Stimulated activated CD8-positive, alpha-beta memory T cell treated with anti-CD3 and anti-CD28 coated beads, Interleukin-12 subunit alpha, Interleukin-12 subunit beta, amount 100 ng/mL, for 4 hours (primary cell): Measurements from ENCODE around the gene METTL15.
"Not testable (repeated sequence)": the region's sequence is repeated elsewhere in the genome, so short reads cannot be mapped to it uniquely, and the experiment has no call there.

Experiments used
- DNase-seq: peaks from one replicate; pipeline ENCODE4 v3.0.0-alpha.2; 2020; ENCODE audit warnings: low read depth

Gene METTL15

DNA sequence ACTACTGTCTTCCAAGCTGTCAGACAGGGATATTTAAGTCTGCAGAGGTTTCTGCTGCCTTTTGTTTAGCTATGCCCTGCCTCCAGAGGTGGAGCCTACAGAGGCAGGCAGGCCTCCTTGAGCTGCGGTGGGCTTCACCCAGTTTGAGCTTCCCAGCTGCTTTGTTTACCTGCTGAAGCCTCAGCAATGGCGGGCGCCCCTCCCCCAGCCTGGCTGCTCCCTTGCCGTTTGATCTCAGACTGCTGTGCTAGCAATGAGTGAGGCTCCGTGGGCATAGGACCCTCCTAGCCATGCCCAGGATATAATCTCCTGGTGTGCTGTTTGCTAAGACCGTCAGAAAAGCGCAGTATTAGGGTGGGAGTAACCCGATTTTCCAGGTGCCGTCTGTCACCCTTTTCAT is 113.9 kb downstream of the METTL15 start:
- DNase-seq, result not testable (repeated sequence)

DNA sequence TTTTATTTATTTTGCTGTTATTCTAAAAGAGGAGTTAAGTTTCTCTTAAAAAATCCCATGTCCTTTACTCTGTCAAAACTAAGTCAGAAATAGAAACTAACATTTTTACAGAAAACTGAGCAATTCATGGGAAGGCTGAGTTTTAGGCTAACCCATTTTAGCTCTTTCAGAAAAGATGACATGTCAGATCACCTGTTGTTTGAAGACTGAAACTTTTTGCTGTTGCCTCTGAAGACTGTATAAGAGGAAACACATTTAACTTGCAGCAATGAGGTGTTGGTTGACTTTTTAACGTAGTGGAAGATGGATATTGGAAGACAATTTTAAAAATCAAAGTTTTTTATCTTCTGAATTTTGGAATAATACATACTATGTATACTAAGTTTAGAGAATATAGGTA is 115.4 kb downstream of the METTL15 start:
- DNase-seq, result no peak

DNA sequence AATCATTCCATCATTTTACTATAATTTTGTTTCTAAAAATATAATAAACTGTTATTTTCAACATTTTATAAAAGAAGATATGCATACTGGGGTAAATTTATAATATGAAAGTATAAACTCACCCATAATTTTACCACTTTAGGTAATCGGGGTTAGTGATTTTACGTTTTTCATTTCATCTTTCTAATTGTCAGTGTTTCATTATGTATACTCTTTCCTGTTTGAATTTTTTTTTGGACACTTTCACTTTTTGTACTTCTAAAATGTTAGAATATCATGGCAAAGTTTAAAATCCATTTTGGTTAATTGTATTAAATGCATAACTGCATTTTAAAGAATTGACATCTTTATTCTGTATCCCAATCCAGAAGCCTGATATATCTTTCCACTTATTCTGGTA is 115.8 kb downstream of the METTL15 start:
- no peak for DNase-seq

DNA sequence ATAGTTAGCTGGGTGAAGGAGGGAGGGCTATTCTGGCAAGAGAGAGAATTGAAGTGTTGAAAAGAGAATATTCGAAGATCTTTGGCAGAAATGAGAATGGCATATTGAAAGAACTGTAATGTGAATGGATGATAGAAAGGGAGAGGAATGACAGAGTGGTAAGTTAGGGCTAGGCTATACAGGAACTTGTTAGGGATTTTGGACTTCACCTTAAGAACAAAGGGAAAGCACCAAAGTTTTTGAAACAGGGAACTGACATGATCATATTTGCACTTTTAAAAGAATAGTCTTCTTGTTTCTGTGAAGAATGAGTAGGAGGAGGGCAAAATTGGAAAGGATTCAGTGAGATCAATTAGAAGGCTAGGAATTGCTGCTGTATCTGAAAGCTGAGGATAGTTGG is 119.3 kb downstream of the METTL15 start:
- DNase-seq, result no peak

DNA sequence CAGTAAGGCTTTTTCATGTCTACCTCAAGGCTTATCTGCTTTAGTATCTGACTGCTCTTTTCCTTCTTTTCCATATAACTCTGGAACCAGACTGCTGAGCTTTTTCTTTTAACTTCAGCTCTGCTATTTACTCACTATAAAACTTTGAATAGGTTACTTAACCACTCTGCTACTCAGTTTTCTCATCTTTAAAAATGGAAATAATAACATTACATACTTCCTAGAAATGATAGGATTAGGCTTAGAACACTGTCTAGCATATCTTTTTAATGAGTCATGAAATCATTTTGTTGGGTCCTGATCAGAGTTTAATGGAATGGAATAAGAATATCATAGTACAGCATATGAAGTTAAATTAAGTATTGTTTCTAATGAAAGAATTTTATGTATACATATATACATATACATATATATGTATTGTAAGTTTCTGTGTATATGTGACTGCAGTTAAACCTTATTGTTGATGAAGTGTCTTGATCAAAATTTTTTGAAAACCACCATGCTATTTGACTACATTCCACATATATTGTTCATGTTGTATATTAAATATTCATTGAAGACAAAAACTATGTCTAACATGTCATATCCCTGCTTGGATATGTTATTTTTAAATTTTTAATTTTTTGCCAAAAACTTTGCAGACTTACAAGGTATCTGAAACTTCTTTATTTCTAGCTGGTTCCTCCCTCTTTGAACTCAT is 120.2 kb downstream of the METTL15 start:
- no peak for DNase-seq

DNA sequence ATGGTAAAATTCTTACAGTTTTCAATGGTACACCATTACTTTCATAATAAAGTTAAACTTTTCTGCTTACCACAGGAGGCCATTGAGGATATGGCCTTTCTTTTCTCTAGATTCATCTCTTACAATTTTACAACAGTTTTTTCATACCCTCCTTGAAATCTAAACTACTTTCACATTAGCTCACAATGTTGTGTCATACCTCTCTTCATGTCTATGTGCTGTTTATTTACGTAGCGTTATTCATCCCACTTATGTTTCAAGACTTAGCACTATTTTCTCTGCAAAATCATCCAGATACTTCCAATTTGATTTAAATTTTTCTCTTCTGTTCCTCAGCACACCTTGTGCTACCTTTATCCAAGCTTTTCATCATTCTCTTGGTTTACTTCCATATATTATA is 123.3 kb downstream of the METTL15 start:
- DNase-seq, result no peak

DNA sequence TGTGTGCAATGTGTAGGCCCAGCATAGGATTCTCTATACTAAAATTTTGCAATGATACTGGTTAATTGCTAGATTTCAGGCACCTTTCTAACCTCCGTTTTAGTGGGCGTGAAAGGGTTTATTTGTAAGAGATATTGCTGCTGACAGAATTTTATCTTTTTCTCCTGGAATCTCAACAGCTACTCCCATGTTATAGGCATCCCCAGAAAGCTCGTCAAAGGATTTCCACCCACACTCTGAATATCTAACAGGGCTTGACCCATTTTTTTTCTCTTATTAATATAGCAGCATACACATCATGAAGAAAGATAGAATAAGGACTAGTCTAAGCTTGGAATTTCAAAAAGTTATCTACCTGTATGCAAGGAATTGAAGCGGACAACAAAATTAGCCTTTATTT is 124.5 kb downstream of the METTL15 start:
- no peak for DNase-seq

DNA sequence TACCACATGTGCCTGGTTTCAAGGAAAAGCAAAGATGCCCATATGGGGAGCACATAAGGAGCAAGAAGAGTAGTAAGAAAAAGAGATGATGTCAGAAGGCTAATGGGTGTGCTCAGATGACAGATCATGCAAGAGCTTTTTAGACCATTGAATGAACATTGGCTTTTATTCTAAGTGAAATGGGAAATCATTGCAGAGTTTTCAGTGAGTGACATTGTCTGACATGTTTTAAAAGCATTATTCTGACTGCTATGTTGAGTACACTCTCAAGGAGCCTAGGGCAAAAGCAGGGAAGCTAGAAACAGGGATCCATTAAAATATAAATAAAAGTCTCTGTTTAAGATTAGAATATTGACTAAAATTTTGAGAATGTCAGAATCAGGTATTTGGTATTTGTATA is 133.6 kb downstream of the METTL15 start:
- no peak for DNase-seq

DNA sequence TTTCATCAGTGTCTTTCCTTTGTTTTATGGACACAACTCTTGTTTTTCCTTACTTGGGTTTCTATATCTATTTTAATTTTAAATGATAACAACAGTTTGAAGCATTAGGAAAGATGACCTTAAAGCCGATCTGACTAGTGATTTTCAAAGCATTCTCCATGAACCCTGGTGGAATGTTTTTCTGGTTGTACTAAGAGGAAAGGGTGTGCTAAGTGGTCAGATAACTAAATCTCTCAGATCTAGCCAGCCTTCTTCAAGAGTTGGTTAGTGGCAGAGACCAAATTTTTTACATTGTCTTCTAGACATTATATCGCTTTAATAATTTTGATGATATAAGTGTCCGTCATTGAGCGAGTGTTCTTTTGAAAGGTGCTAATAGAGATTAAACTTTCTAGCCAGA is 134.4 kb downstream of the METTL15 start:
- DNase-seq, result no peak

DNA sequence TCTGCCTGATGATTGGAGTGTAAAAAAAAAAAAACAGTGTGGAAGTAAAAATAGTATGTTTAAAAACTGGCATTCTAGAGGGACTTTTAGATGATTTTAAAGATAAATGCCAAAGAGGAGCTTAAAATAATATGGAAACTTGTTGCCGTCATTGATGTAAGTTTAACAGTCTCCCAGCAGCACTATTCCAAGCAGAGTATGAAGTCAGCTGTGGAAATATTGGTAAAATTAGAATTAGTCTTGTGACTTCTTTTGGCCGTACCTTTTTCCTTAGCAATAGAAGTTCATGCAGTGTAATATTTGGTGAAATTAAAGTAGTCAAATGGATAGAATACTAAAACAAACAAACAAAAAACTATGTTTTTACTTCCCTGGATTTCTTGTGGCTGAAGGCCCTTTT is 134.9 kb downstream of the METTL15 start:
- no peak for DNase-seq

DNA sequence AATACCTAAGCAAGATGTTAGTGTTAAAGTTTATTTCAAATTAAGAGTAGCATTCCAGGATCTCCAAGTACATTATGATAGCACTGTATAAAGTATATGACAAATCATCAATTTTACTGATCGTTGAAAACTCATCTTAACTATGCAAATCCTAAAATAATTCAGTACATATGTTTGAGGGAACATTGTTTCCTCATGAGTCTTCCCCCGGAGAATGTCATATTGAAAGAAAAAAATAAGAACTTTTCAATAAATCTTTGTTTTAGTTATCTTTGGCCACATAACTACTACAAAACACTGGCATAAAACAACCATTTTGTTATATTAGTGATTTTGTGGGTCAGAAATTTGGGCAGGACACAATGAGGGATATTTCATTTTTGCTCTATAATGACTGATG is 135.4 kb downstream of the METTL15 start:
- DNase-seq, result no peak

DNA sequence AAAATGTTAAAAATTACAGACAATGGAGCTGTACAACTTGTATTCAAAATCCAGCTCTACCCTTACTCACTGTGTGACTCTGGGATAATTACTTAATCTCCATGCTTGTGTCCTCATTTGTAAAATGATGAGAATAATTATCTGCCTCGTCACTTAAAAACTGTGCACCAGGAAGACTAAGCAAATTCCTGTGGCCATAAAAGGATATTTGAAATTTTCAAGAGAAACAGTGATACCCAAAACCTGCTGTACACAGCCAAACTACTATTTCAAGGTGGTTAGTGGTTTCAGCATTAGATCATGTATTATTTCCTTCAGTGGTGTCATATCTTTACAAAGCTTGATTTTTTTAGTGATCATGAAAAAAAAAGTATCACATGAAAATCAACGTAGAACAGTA is 136.9 kb downstream of the METTL15 start:
- DNase-seq, result no peak

DNA sequence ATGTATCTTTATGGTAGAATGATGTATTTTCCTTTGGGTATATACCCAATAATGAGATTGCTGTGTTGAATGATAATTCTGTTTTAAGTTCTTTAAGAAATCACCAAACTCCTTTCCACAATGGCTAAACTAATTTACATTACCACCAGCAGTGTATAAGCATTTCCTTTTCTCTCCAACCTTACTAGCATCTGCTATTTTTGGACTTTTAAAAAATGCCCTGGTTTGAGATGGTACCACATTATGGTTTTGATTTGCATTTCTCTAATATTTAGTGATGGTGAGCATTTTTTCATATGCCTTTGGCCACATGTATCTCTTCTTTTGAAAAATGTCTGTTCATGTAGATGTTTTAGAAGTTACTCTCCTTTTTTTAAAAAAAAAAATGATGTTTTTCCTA is 142.0 kb downstream of the METTL15 start:
- no peak for DNase-seq

DNA sequence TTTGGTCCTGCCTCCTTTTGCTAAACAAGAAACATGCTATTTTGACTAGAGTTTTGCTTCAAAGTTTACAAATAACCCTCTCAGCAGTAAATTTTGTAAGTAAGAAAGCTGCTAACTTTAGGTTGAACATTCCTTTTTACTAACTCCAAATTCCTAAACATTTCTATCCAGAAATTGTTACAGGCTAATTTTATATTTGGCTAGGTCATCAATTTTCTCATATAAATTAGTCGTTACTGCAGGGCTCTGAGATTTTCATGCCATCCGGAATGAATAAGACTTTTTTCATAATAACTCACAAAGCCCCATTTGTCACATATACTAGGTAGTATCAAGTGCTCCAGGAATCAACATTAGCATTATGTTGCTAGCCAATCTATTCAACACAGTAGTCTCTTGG is 143.1 kb downstream of the METTL15 start:
- DNase-seq, result no peak

DNA sequence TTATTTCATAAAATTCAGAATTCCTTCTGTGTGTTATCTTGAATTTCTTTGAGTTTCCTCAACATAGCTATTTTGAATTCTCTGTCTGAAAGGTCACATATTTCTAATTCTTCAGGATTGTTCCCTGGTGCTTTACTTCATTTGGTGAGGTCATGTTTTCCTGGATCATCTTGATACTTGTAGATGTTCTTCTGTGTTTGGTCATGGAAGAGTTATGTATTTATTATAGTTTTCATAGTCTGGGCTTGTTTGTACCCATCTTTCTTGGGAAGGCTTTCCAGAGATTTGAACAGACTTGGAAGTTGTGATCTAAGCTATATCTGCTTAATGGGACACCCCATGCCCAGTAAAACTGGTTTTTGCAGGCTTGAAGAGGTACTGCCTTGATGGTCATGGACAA is 149.6 kb downstream of the METTL15 start:
- no peak for DNase-seq

DNA sequence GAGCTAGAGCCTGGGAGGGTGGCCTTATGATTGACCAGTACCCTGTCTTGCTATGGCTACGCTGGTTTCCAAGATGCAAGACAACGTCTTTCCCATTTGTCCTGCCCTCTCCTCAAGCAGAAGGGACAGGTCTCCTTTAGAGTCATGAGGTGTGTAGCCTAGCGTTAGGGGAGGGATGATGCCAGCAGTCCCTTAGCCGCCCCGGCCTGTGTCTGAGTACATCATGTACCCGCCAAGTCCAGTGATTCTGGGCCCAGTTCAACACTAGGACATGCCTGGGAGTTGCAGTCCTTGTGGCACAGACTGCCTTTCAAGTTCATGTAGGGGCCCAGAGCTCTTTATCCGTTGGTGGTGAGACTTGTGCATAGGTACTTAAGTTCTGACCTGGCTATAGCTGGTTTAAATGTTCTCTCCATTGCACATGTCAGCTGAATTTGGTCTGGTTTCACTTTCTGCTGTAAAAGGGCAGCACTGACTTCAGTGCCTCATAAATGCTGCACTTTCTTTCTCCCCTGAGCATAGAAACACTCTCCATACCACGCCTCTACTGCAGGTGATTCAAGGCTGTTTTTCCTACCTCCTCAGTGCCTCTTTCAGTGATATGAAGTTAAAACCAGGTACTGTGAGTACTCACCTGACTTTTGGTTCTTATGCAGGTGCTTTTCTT is 151.1 kb downstream of the METTL15 start:
- no peak for DNase-seq

DNA sequence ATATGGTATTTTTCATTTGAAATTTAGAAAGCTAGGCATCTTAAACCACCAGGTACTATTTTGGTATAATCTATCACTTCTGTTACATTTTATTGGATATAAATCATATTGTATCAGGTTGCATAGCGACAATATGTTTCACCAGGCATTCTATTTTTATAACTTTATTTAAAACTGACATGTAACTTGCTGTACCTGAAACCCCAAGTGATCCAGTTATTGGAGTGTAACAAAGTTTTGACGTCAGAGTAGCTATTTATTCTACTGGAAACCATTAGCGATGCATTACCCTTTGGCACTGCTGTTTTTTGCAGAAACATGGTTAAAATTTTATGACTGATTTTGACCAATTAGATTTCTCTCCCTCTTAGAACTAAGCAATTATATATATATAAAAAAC is 160.7 kb downstream of the METTL15 start:
- no peak for DNase-seq

DNA sequence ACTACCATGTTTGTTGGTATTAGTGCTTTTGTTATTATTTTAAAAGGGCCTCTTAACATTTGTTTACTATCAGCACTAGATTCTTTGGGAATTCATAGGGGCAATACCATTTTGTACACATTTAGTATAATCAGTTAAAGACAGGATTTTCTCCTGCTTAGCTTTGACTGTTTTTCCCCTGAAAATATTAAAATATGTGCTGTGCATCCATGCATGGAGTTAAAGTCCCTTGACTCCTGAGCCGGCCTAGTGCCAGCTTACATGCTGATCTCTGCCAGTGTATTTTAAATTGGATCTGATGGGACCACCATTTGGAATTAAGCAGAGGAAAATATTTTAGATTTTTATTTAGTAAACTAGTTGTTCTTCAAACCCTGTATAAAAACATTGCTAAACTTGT is 161.4 kb downstream of the METTL15 start:
- no peak for DNase-seq

DNA sequence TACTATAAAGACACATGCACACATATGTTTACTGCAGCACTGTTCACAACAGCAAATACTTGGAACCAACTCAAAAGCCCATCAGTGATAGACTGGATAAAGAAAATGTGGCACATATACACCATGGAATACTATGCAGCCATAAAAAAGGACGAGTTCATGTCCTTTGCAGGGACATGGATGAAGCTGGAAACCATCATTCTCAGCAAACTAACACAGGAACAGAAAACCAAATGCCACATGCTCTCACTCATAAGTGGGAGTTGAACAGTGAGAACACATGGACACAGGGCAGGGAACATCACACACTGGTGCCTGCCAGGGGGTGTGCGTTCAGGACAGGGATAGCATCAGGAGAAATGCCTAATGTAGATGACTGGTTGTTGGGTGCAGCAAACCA is 164.1 kb downstream of the METTL15 start:
- DNase-seq, result not testable (repeated sequence)

DNA sequence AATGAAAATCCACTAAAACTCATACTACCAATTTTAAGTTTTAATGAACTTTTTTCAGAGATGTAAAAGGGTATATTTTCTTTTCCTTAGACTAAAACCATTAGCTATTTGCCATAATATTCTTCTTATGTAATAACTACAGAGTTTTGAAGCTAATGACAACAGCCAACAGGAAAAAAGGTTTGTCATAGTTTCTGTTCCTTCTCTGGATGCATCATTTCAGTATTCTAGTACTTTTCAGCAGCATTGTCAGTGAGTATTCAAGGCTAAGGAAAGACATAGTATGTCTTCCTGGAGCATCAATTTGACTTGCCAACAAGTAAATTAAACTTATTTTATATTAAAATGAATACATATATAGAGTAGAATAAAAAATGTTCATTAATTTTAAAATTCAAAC is 166.0 kb downstream of the METTL15 start:
- DNase-seq, result no peak

DNA sequence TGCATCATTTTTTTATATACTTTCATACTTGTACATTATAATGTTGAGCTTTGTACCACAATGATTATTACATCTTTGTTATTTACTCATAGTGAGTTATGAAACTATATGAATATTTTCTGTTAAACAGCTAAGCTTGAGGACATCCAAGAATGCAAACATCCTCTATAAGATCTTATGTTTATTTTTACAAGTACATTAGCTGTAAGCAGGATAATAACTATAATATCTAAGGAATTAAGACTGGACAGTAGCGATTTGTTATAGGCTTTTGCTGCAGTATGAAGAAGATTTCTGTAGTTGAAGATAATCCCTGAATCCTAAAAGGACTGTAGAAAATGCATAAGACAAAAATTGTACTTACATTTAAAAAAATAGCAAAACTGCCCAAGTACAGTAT is 176.0 kb downstream of the METTL15 start:
- DNase-seq, result no peak

DNA sequence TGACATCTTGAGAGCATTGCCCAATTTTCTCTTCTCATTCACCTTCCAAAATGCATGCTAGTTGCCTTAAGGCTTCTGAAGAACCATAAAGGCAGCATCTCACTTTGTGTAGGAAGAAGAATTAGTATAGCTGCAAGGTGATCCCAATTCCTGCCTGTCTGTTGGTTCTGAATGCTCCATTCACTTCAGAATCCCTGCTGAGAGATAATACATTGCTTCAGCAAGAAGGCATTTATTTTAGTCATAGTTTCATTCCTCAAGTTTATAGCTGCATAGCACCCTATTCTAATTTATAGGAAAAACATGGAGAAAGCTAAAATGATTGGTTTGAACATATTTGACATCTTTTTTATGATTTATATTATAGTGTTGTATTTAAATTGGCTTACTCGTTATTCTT is 181.3 kb downstream of the METTL15 start:
- DNase-seq, result no peak

DNA sequence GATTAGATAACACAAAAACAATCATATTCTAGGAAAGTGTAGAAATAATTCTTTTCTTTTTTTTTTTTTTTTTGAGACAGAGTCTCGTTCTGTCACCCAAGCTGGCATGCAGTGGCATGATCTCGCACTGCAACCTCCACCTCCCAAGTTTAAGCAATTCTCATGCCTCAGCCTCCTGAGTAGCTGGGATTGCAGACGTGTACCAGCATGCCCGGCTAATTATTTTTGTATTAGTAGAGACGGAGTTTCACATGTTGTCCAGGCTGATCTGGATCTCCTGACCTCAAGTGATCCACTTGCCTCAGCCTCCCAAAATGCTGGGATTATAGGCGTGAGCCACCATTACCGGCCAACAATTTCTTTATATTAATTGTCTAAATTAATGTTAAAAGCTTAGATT is 182.8 kb downstream of the METTL15 start:
- not testable (repeated sequence) for DNase-seq

DNA sequence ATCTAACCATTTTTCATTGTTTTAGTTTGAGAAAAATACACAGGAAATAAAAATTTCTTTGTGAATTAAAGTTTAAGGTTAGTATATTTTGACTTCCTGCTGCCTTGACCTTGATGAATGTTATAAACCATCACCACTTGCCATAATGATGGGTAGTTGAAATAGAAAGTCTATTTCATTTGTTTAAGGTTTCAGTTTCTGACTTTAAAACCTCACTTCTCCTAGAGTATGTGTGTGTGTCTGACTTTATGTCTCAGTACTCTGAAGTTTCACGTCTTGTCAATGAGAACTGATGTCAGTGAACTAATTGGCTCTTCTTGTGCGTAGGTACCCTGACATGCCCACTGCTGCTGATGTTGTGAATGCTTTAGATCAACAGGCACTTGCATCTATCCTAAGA is 188.2 kb downstream of the METTL15 start:
- DNase-seq, result no peak
